CD4-positive, alpha-beta T cell treated with Interleukin-4 for 1 hour (primary cell): ENCODE measurements around the gene CADM1.

Experiments
- DNase-seq, 2 donors: peaks; one replicate each; pipeline ENCODE4 v3.0.0-alpha.2; 2020 to 2022

CADM1 gene

DNA sequence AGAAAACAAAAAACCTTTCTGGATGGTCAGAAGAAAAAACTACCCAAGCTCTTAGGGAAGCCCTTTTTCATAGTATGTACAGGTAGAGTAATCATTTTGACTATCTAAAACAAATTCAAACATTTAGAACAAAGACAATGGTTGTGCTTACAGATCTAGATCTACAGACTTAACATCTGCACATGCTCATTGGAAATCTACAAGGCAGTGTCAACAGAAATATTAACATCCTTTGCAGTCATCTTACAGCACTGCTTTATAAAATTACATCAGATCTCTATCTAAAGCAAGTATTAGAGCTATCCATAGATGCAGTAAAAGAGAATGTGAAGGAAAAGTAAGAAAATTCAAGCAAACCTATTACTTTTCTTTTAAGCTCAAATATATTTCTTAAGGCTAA, 110.3 kb downstream of the CADM1 start:
- DNase-seq = no peak

DNA sequence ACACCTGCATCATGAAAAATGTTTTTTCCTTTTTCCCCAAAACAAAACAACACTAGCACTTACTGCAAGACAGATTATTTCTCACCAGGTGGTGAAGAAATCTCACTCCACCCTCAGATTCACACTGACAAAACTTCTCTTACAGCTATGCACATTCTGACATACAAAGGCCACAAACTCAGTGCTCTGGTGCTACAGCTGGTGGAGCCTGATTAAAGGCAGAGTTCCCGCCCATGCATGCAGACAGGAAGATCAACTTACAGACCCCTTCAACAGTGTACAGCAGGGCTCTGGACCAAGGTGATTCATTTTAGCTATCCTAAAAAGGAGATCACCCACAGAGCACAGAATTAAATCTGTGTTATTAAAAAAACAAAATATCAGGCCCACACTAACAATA, 112.6 kb downstream of the CADM1 start:
- DNase-seq = no peak

GRCh38 chr11:115391160-115391559, 113.1 kb downstream of the CADM1 start:
- DNase-seq = no peak

- no peak for DNase-seq
Observed at GRCh38 chr11:115390441-115390840, 113.8 kb downstream of the CADM1 start.

DNA sequence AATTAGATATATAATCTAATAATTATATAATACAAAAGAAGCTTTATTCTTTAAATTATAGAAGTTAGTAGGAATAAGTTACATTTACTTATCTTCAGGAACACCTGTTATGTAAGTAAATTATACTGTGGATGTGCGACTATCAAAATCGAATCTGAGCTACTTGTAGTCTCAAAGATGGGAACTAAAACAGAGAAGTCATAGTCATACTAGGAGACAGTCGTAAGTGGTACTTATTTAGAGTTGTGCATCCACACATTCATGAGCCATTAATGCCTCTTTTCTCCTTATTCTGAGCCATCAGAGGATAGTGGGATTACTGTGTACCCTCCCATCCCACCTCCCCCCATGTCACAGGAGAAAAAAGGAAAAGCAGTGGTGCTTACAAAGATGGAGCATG, 114.4 kb downstream of the CADM1 start:
- DNase-seq = no peak

GRCh38 chr11:115385226-115385625, 119.0 kb downstream of the CADM1 start:
- no peak for DNase-seq

GRCh38 chr11:115384236-115384635, 120.0 kb downstream of the CADM1 start:
- no peak for DNase-seq

DNA sequence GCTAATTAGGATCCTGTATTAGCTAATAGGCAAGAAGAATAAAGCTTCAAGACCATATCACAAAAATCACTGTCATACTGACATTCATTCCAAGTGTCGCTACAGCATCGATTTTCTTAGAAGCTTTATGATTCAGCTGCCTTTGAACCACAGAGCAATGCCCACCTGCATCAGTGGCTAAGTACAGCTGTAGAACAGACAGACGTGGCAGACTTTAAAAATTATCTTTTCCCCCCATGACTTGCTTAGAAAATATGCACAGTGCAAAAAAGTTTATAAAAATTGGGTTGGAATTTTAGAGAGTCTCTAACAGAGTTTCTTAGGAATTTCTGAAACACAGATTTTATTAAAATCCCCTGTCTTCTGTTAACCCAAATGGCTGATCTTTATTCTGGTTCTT, 120.8 kb downstream of the CADM1 start:
- DNase-seq = no peak

GRCh38 chr11:115379528-115379927, 124.7 kb downstream of the CADM1 start:
- no peak for DNase-seq

- DNase-seq = no peak
Observed at GRCh38 chr11:115378557-115378956, 125.7 kb downstream of the CADM1 start.

DNA sequence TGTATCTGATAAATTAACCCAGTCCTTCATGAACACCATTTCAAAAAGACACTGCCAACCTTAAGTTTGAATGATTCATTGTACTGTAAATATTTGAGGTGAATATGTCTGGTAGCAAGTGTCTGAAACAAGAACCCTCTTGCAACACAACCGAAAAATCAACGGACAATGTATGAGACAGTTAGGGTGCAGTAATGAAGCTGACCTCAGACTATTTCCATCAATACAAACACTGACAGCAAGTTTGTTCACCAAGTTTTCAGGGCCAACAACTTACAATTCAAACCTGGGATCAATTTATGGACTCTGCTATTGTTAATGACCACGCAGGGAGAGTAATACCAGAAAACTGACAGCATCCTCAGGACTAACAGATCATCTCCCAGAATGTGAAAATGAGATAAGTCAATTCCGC, 126.3 kb downstream of the CADM1 start:
- no peak for DNase-seq

GRCh38 chr11:115368616-115369015, 135.6 kb downstream of the CADM1 start:
- DNase-seq = no peak

DNA sequence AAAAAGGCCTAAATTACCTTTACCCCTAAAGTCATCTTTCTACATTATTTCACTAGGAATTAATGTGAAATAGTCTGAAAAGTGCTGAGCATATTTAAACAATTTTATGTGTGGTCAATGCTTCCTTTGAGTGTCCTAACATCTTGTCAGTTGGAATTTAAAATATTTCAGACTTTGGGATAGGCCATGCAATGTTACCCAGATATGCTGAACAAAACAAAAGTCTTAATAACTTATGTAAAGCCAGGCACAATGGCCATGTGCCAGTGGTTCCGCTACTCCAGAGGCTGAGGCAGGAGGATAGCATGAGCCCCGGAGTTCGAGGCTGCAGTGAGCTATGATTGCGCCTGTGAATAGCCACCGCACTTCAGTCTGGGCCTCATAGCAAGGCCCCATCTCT, 137.4 kb downstream of the CADM1 start:
- DNase-seq = no peak

DNA sequence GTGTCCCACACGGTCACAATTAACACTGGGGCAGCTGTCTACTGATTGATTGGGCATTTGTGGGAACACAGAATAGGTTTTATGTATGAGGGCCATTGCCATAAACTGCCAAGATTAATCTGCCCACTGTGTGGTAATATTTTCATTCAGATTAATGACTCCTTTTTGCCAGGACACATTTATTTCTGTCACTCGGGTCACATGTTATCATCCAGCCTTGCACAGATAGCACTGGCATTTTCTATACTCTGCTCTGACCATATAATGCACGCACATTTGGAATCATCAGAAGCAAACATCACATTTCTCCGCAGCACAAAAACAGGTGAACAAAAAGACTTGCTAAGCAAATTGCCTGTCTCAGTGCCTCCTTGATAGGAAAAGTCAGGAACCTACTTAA, 138.3 kb downstream of the CADM1 start:
- no peak for DNase-seq

DNA sequence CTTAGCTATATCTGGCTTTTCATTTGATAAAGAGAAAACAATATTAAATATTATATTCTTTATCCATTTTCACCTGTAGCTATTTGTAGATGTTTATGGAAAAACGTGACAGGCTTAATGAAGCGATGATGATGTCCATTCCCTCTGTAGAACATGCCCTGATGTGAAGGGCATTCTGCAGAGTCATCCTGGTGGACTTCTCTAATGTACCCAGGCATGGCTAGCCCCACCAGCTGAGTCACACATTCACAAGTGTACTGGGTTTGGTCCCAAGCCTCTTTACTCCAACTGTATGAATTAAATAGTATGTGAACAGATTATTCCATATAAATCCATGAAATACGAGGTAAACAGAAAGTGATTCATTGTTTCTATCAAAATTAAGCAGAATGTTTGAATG, 139.3 kb downstream of the CADM1 start:
- DNase-seq = no peak

DNA sequence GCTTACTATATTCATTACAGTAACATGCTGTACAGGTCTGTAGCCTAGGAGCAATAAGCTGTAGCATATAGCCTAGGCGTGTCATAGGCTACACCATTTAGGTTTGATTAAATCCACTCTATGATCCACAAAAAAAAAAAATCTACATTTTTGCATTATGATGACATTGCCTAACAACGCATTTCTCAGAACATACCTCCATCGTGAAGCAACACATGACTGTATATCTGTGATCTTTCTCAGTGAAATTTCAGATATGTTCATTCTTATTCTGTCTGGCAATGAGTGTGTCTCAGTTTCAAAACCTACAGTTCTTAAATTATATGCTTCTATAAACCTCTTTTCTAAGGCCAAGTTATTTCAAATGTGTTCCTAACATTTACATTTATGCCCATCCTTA, 140.3 kb downstream of the CADM1 start:
- no peak for DNase-seq

GRCh38 chr11:115363426-115363825, 140.8 kb downstream of the CADM1 start:
- DNase-seq = no peak

GRCh38 chr11:115362997-115363396, 141.2 kb downstream of the CADM1 start:
- no peak for DNase-seq

- DNase-seq = no peak
Observed at GRCh38 chr11:115361025-115361424, 143.2 kb downstream of the CADM1 start.

GRCh38 chr11:115360186-115360824, 143.9 kb downstream of the CADM1 start:
- no peak for DNase-seq

DNA sequence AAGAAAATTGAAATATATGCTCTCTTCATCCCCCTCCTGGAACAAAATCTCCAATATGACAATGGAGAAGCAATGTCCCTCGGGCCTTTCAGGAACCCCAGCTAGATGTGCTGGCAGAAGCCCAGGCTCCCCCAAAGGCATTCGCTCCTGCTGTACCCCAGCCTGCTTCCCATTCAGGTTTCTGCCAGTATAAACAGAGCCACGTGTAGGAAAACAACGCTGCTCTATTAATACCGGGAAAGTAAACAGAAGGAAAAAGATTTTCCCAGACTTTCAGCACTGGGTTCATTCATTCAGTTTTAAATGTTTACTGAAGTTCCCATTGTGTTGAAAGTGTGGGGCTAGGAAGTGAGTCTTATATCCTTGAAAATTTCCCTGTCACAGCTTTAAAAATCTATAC, 147.1 kb downstream of the CADM1 start:
- no peak for DNase-seq

DNA sequence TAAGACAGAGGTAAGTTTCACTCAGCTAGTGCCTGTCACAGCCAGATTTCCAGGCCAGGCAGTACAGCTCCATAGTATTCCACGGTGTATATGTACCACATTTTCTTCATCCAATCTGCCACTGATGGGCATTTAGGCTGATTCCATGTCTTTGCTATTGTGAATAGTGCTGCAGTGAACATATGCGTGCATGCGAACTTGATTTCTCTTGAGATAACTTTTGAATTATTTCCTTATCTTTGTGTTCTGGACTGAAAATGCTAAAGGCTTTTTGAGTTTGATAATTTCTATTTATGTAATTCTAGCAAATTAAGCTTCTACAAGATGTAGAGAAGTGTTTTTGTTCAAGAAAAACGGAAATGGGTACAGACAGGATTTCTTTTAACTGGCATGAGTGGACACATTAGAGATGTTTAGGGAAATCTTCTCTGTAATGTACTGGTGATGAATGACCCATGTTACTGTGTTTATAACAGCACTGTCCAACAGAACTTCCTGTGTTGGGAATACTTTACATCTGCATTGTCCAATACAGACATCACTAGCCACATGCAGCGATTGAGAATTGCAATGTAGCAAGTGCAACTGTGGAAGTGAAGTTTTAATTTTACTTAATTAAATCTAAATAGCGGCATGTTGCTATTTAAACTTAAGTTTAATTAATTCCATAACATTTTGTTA, 151.3 kb downstream of the CADM1 start:
- DNase-seq = no peak

DNA sequence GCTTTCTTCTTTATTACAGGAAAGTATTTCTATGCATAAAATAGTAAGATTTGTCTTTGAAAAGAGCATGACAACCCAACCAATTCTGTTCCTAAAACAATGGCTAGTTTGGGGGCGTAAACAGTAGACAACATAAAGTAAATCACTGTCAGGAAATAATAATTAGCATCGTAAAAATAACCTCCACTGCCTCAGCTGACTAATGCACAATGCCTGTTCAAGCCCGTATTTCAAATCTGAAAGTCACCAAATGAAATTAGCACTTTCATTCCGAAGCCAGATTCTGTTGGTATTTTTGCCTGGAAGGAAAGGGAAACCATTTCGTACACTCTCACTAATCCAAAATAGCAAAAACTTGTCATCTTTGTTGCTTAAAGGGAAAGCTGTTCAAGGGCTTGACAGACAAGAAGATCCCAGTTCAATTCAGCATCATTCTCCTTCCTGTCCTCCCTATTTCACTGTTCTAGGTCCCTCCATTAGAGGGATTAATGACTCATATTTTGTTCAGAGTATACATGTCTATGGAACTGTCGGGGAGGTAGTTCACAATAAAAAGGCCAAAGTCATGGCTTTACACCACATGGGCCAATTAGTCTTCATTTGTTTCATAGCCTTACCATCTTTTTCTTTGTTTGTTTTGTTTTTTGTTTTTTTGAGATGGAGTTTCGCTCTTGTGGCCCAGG, 154.7 kb downstream of the CADM1 start:
- no peak for DNase-seq

GRCh38 chr11:115348416-115348815, 155.8 kb downstream of the CADM1 start:
- no peak for DNase-seq
